ENCODE measurements around the gene SLITRK5. TPM values are rescaled to one million over a fixed set of nuclear protein-coding genes. Genes with fewer than 3 reads are reported as not detected.

Gene SLITRK5, protein sequence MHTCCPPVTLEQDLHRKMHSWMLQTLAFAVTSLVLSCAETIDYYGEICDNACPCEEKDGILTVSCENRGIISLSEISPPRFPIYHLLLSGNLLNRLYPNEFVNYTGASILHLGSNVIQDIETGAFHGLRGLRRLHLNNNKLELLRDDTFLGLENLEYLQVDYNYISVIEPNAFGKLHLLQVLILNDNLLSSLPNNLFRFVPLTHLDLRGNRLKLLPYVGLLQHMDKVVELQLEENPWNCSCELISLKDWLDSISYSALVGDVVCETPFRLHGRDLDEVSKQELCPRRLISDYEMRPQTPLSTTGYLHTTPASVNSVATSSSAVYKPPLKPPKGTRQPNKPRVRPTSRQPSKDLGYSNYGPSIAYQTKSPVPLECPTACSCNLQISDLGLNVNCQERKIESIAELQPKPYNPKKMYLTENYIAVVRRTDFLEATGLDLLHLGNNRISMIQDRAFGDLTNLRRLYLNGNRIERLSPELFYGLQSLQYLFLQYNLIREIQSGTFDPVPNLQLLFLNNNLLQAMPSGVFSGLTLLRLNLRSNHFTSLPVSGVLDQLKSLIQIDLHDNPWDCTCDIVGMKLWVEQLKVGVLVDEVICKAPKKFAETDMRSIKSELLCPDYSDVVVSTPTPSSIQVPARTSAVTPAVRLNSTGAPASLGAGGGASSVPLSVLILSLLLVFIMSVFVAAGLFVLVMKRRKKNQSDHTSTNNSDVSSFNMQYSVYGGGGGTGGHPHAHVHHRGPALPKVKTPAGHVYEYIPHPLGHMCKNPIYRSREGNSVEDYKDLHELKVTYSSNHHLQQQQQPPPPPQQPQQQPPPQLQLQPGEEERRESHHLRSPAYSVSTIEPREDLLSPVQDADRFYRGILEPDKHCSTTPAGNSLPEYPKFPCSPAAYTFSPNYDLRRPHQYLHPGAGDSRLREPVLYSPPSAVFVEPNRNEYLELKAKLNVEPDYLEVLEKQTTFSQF
- total RNA-seq, result not detected in 2 replicates

GRCh38 chr13:87671031-87671752, at the start of gene SLITRK5:
Gene SLITRK5 (plus strand): TSS chr13:87671371. CDS start chr13:87675389, 4,018 bp downstream.

Measured in placental epithelial cell (primary cell).